CD14-positive monocyte (primary cell): Measurements from ENCODE around the gene IRGC. TPM values are rescaled to one million over a fixed set of nuclear protein-coding genes. Genes with fewer than 3 reads are reported as not detected.

Experiments used
- DNase-seq, 3 donors: peaks; one replicate each; pipeline ENCODE4 v3.0.0-alpha.2; 2011 to 2022
- H2AFZ ChIP-seq: 2 replicates; pipeline ENCODE4 v1.6.0; 2012; ENCODE audit warnings: mild to moderate bottlenecking, low read depth, low read length, inconsistent platforms; ENCODE audit not compliant: insufficient read depth, poor library complexity, severe bottlenecking
- H3K27ac ChIP-seq, 2 donors: 1 replicate in 1 of 2; 2 replicates in 1 of 2; pipeline ENCODE4 v1.5.1; 2012 to 2013; ENCODE audit warnings: low read length in 2 of 2, control low read depth in 1 of 2, inconsistent platforms in 1 of 2, low read depth in 1 of 2, mild to moderate bottlenecking in 1 of 2
- H3K27me3 ChIP-seq, 2 donors: one replicate each; pipeline versions ENCODE4 v1.6.0 to v1.6.1; 2011 to 2013; ENCODE audit warnings: low read length in 2 of 2; ENCODE audit not compliant: control insufficient read depth in 2 of 2, insufficient read depth in 2 of 2
- H3K36me3 ChIP-seq, 2 donors: replicated peaks in 1 of 2; 1 replicate in 1 of 2; 2 replicates in 1 of 2; pipeline versions ENCODE4 v1.5.1 to v1.6.1; 2012 to 2013; ENCODE audit warnings: low read length in 2 of 2, control low read depth in 1 of 2, inconsistent platforms in 1 of 2, mild to moderate bottlenecking in 1 of 2; ENCODE audit not compliant: insufficient read depth in 2 of 2, control insufficient read depth in 1 of 2
- H3K4me1 ChIP-seq, 2 donors: 1 replicate in 1 of 2; 2 replicates in 1 of 2; pipeline versions ENCODE4 v1.5.1 to v1.6.1; 2012 to 2013; ENCODE audit warnings: low read length in 2 of 2, control low read depth in 1 of 2, inconsistent platforms in 1 of 2, mild to moderate bottlenecking in 1 of 2, moderate library complexity in 1 of 2; ENCODE audit not compliant: insufficient read depth in 2 of 2, control insufficient read depth in 1 of 2
- H3K4me2 ChIP-seq: replicated peaks from 2 replicates; pipeline ENCODE3; 2012; ENCODE audit warnings: low read length, moderate library complexity, mild to moderate bottlenecking; ENCODE audit not compliant: poor library complexity, severe bottlenecking; ENCODE audit errors: extremely low read depth
- H3K4me3 ChIP-seq, 3 experiments: fragments of 200-600 bp in 1 of 3; sonication (generic) in 1 of 3; replicated peaks in 1 of 3; 1 replicate in 2 of 3; 2 replicates in 1 of 3; pipeline ENCODE4 v1.5.1; 2011 to 2013; ENCODE audit warnings: low read length in 3 of 3, mild to moderate bottlenecking in 3 of 3, control low read depth in 2 of 3, low read depth in 2 of 3, inconsistent platforms in 1 of 3, moderate library complexity in 1 of 3
- H3K79me2 ChIP-seq: 2 replicates; pipeline ENCODE4 v1.6.0; 2012; ENCODE audit warnings: mild to moderate bottlenecking, control low read depth, inconsistent platforms, low read length, moderate library complexity; ENCODE audit not compliant: insufficient read depth
- H3K9ac ChIP-seq: 2 replicates; pipeline ENCODE4 v1.6.0; 2017; ENCODE audit warnings: low read length, mild to moderate bottlenecking; ENCODE audit not compliant: insufficient read depth, poor library complexity, severe bottlenecking
- H3K9me3 ChIP-seq, 2 donors: replicated peaks in 1 of 2; 1 replicate in 1 of 2; 2 replicates in 1 of 2; pipeline versions ENCODE4 v1.5.1 to v1.6.1; 2012 to 2013; ENCODE audit warnings: low read length in 2 of 2, control low read depth in 1 of 2; ENCODE audit not compliant: control insufficient read depth in 1 of 2, insufficient read depth in 1 of 2
- H4K20me1 ChIP-seq: 2 replicates; pipeline ENCODE4 v1.6.0; 2012; ENCODE audit warnings: mild to moderate bottlenecking, low read length, control low read depth, moderate library complexity; ENCODE audit not compliant: insufficient read depth
- H3K27ac Mint-ChIP-seq, 7 donors: one replicate each; pipeline ENCODE4 v1.8.0; 2020; ENCODE audit warnings: mild to moderate bottlenecking in 7 of 7, mixed read lengths in 7 of 7, moderate library complexity in 6 of 7, inconsistent platforms in 2 of 7
- H3K27me3 Mint-ChIP-seq, 3 donors: one replicate each; pipeline ENCODE4 v1.8.0; 2021 to 2022; ENCODE audit warnings: low read depth in 3 of 3, mild to moderate bottlenecking in 3 of 3, mixed read lengths in 3 of 3, moderate library complexity in 3 of 3, inconsistent platforms in 1 of 3
- H3K36me3 Mint-ChIP-seq, 2 donors: one replicate each; pipeline ENCODE4 v1.8.0; 2020; ENCODE audit warnings: mixed read lengths in 2 of 2, inconsistent platforms in 1 of 2, mild to moderate bottlenecking in 1 of 2
- H3K4me1 Mint-ChIP-seq: one replicate; pipeline ENCODE4 v1.8.0; 2020; ENCODE audit warnings: mild to moderate bottlenecking, mixed read lengths
- H3K4me3 Mint-ChIP-seq, 2 donors: one replicate each; pipeline ENCODE4 v1.8.0; 2020; ENCODE audit warnings: mild to moderate bottlenecking in 2 of 2, mixed read lengths in 2 of 2, moderate library complexity in 1 of 2
- H3K9me3 Mint-ChIP-seq, 7 donors: one replicate each; pipeline ENCODE4 v1.8.0; 2020 to 2022; ENCODE audit warnings: mixed read lengths in 7 of 7, mild to moderate bottlenecking in 6 of 7, moderate library complexity in 6 of 7, inconsistent platforms in 2 of 7
- WGBS: methylation state at CpG from one replicate; pipeline ENCODE4 v1.1.5; 2013; ENCODE audit warnings: missing lambda C conversion rate; ENCODE audit not compliant: insufficient coverage; 5-methylcytosine and 5-hydroxymethylcytosine counted together
- intact Hi-C, 2 donors: fragments of 100-400 bp; cut with micrococcal nuclease; formaldehyde crosslinking; loops; one replicate each; pipeline versions ENCODE4 v1.15.0 to v1.15.1; 2023
- polyA plus RNA-seq, 3 donors: library from polyadenylated mRNA; depleted of rRNA in 1 of 3; unstranded in 2 of 3; stranded (reverse) in 1 of 3; fragments of 300-500 nt in 2 of 3; fragments of >200 nt in 1 of 3; fragmentation: Illumina TruSeq in 2 of 3; gene quantifications; 1 replicate in 2 of 3; 2 replicates in 1 of 3; pipeline ENCODE4 v1.2.3, GENCODE V29; 2012 to 2021
- TF ChIP-seq, protein P1 (sequence below): fragments of 200-600 bp; IDR thresholded peaks from one replicate; pipeline ENCODE4 v1.8.0; 2022; ENCODE audit warnings: antibody characterized with exemption, mild to moderate bottlenecking

IRGC gene
- polyA plus RNA-seq, 3 donors, result not detected

DNA sequence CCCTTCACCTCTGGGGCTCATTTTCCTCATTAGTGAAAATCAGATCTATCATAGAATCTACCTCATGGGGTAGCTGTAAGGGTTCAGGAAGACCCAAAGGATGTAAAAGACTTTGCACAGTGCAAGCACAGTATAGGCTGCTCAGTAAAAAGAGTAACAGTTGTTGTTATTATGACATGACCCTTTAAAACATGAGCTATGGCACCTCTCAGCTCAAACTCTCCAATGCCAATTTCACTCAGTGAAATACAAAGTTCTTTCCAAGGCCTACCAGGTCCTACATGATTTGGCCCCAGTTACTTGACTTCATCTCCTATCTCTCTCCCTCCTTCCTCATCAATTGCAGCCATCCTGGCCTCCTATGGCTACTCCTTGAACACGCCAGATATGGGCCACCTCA lies 34.0 kb downstream of the IRGC start:
- Histone ChIP-seq H3K4me3 (no peak overlapping the region), H3K9ac (no peak overlapping the region), H3K27me3 (no peaks in the 10 kb centered on the region), H2AFZ (no peak overlapping the region), H3K9me3 (no peaks in the 10 kb centered on the region), H3K4me1 (peaks cover 20 to 27% of the 10 kb centered on the region in 2 donors), H4K20me1 (peaks cover 24% of the 10 kb centered on the region), H3K4me2 (no peak overlapping the region), H3K36me3 (peaks cover 56 to 68% of the 10 kb centered on the region in 2 donors), H3K27ac (peak overlapping the region in 1 of 2 donors; percentile 3), H3K79me2 (peaks cover 57% of the 10 kb centered on the region)
- Mint-ChIP-seq H3K4me1 (peaks cover 33% of the 10 kb centered on the region), H3K4me3 (no peak overlapping the region), H3K36me3 (peaks cover 55 to 66% of the 10 kb centered on the region in 2 donors), H3K9me3 (peaks cover 0 to 2% (median 0%) of the 10 kb centered on the region in 7 donors), H3K27me3 (peaks cover 0 to 2% (median 0%) of the 10 kb centered on the region in 3 donors), H3K27ac (peak overlapping the region in 1 of 7 donors; percentile 16)
- intact Hi-C loops, result no loop called here
- no peak for DNase-seq
- 88% methylated on average over 1 of the region's 1 CpG for WGBS
- TF ChIP-seq, protein P1, sequence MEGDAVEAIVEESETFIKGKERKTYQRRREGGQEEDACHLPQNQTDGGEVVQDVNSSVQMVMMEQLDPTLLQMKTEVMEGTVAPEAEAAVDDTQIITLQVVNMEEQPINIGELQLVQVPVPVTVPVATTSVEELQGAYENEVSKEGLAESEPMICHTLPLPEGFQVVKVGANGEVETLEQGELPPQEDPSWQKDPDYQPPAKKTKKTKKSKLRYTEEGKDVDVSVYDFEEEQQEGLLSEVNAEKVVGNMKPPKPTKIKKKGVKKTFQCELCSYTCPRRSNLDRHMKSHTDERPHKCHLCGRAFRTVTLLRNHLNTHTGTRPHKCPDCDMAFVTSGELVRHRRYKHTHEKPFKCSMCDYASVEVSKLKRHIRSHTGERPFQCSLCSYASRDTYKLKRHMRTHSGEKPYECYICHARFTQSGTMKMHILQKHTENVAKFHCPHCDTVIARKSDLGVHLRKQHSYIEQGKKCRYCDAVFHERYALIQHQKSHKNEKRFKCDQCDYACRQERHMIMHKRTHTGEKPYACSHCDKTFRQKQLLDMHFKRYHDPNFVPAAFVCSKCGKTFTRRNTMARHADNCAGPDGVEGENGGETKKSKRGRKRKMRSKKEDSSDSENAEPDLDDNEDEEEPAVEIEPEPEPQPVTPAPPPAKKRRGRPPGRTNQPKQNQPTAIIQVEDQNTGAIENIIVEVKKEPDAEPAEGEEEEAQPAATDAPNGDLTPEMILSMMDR, result no peak

DNA sequence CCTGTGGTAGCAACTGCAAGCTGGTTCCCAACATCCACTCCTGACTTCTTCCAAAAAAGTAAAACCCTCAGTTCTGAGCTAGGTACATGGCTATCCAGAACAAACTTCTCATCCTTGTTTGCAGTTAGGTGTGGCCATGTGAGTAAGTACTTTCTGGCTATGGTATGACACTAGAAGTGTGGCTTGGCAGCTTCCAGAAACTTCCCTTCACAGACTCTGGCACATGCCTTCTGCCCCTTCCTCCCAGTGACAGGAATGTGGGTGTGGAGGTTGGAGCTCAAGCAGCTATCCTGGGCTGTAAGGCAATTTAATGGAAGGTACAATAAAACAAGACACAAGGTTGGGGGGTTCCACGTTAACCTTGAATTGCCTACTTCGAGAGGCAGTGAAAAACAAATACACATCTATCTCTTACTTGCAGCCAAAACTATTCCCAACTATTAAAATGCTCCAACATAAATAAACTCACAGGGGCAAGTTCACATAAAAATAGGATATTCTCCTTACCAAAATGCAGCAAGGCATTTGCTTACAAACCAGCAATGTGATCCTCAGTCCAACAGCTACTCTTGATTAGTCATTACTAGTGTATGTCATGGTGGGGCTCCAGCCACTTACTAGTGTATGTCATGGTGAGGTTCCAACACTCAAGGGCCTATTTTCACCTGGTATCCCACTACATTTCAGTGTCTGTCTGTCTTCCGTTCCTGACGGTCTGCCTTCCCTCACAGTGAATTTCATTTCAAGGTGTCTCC lies 35.8 kb downstream of the IRGC start:
- Mint-ChIP-seq H3K4me3 (no peak overlapping the region), H3K4me1 (peaks cover 41% of the 10 kb centered on the region), H3K27ac (peak overlapping the region in 3 of 7 donors; percentile 41 to 60 (median 43)), H3K9me3 (peaks cover 0 to 2% (median 0%) of the 10 kb centered on the region in 7 donors), H3K27me3 (peaks cover 0 to 2% (median 0%) of the 10 kb centered on the region in 3 donors), H3K36me3 (peaks cover 49 to 57% of the 10 kb centered on the region in 2 donors)
- WGBS, result no CpG with 5 or more reads among the region's 4 CpGs
- Histone ChIP-seq H3K4me1 (peaks cover 31 to 36% of the 10 kb centered on the region in 2 donors), H3K4me3 (no peak overlapping the region), H3K9me3 (no peaks in the 10 kb centered on the region), H3K4me2 (no peak overlapping the region), H3K36me3 (peaks cover 49 to 56% of the 10 kb centered on the region in 2 donors), H2AFZ (no peak overlapping the region), H3K27ac (peak overlapping the region in 1 of 2 donors; percentile 45), H3K9ac (no peak overlapping the region), H3K79me2 (peaks cover 72% of the 10 kb centered on the region), H4K20me1 (peaks cover 24% of the 10 kb centered on the region), H3K27me3 (no peaks in the 10 kb centered on the region)
- peak in 1 of 3 donors; percentile 33 for DNase-seq
- intact Hi-C loops, result no loop called here
- TF ChIP-seq, protein P1, result no peak
